ENCODE measurements around the gene CFAP251. TPM values are rescaled to one million over a fixed set of nuclear protein-coding genes. Genes with fewer than 3 reads are reported as not detected.

The CFAP251 gene
- total RNA-seq, 4 donors from 2014 or later, result 0.49 to 4.9 (median 0.61) TPM

- DNase-seq (peak in 1 of 2 donors; percentile 41), ATAC-seq (no peak)
- H3K4me3 ChIP-seq, result peak overlapping the region; percentile 62 to 79 (median 73)
- peak overlapping the region; percentile 84 to 96 (median 91) for H3K27ac ChIP-seq
- no peaks in the 10 kb centered on the region for H3K27me3 ChIP-seq
- intact Hi-C loops (cut with DNase I; ENCODE audit: low total_unique reads) (loop anchor here (5.0 kb wide), 2 partner anchors 107 to 227 kb away; partner anchors contain the start of gene CFAP251), in situ Hi-C loops (cut with MboI; ENCODE audit: low sequenced_read_pairs in 4 of 4) (no loop called here)
- H3K36me3 ChIP-seq, result no peaks in the 10 kb centered on the region
- peaks cover 39 to 59% of the 10 kb centered on the region in 2 donors for H3K4me1 ChIP-seq
- H3K9me3 ChIP-seq, result no peaks in the 10 kb centered on the region
- TF ChIP-seq CTCF (IDR thresholded peaks at IDR 0.05 in 4 of 5, conservative IDR thresholded peaks at IDR 0.05 in 1 of 5) (no peak), POLR2A (IDR thresholded peaks at IDR 0.05) (no peak)
These were observed 105.9 kb downstream of the CFAP251 start for GRCh38 chr12:122024132-122024785.

- Histone ChIP-seq H3K27me3 (no peaks in the 10 kb centered on the region), H3K9me3 (no peaks in the 10 kb centered on the region), H3K27ac (peak overlapping the region; percentile 24 to 68 (median 42)), H3K36me3 (no peaks in the 10 kb centered on the region), H3K4me1 (peaks cover 34 to 72% of the 10 kb centered on the region in 2 donors), H3K4me3 (no peak overlapping the region)
- DNase-seq (no peak), ATAC-seq (no peak)
- intact Hi-C loops (cut with DNase I; ENCODE audit: low total_unique reads) (loop anchor here (2.0 kb wide), 1 partner anchor 72 kb away; no protein-coding TSS in a partner anchor), in situ Hi-C loops (cut with MboI; ENCODE audit: low sequenced_read_pairs in 4 of 4) (no loop called here)
- TF ChIP-seq CTCF (IDR thresholded peaks at IDR 0.05 in 4 of 5, conservative IDR thresholded peaks at IDR 0.05 in 1 of 5) (no peak), POLR2A (IDR thresholded peaks at IDR 0.05) (no peak)
These were observed 108.4 kb downstream of the CFAP251 start for GRCh38 chr12:122026706-122027333.

GRCh38 chr12:122028165-122028904 lies 109.9 kb downstream of the CFAP251 start:
- H3K27me3 ChIP-seq, result no peaks in the 10 kb centered on the region
- ATAC-seq (peak; percentile 48 to 66), DNase-seq (peak; percentile 47 to 71)
- H3K4me3 ChIP-seq, result no peak overlapping the region
- H3K9me3 ChIP-seq, result no peaks in the 10 kb centered on the region
- no peaks in the 10 kb centered on the region for H3K36me3 ChIP-seq
- TF ChIP-seq CTCF (IDR thresholded peaks at IDR 0.05 in 4 of 5, conservative IDR thresholded peaks at IDR 0.05 in 1 of 5) (no peak), POLR2A (IDR thresholded peaks at IDR 0.05) (no peak)
- H3K4me1 ChIP-seq, result peaks cover 34 to 67% of the 10 kb centered on the region in 2 donors
- peak overlapping the region; percentile 50 to 75 (median 70) for H3K27ac ChIP-seq
- intact Hi-C loops (cut with DNase I; ENCODE audit: low total_unique reads), result no loop called here
- in situ Hi-C loops (cut with MboI; ENCODE audit: low sequenced_read_pairs in 4 of 4), result no loop called here

GRCh38 chr12:122028905-122029560 lies 110.6 kb downstream of the CFAP251 start:
- Histone ChIP-seq H3K27me3 (no peaks in the 10 kb centered on the region), H3K27ac (peak overlapping the region in 3 of 4 donors; percentile 50 to 68 (median 51)), H3K4me1 (peaks cover 30 to 60% of the 10 kb centered on the region in 2 donors), H3K9me3 (no peaks in the 10 kb centered on the region), H3K4me3 (no peak overlapping the region), H3K36me3 (no peaks in the 10 kb centered on the region)
- TF ChIP-seq POLR2A (IDR thresholded peaks at IDR 0.05), result no peak
- TF ChIP-seq CTCF (IDR thresholded peaks at IDR 0.05 in 4 of 5, conservative IDR thresholded peaks at IDR 0.05 in 1 of 5), result no peak
- DNase-seq (no peak), ATAC-seq (no peak)
- in situ Hi-C loops (cut with MboI; ENCODE audit: low sequenced_read_pairs in 4 of 4) (no loop called here), intact Hi-C loops (cut with DNase I; ENCODE audit: low total_unique reads) (no loop called here)

Data from gastrocnemius medialis (tissue), 4 donors.